Epithelial cell of prostate (primary cell): ENCODE measurements around the gene KRT78.
"Not testable (repeated sequence)": the region's sequence is repeated elsewhere in the genome, so short reads cannot be mapped to it uniquely, and the experiment has no call there.

Experiments
- DNase-seq: peaks from one replicate; pipeline ENCODE4 v3.0.0-alpha.2; 2011; ENCODE audit warnings: low read depth, low spot score
- H3K27ac ChIP-seq: fragments of 450-650 bp; 2 replicates; pipeline ENCODE4 v1.5.1; 2017; ENCODE audit warnings: mild to moderate bottlenecking

The KRT78 gene

GRCh38 chr12:52848661-52849255 lies at the start of gene KRT78:
Gene KRT78, minus strand, starts transcription at chr12:52848994. Its CDS starts 64 bp downstream, at chr12:52848930.
- H3K27ac ChIP-seq = peak within 1 kb of the TSS; percentile 52
- DNase-seq = no peak

- H3K27ac ChIP-seq = no peak overlapping the region
- no peak for DNase-seq
These were observed 47.7 kb upstream of the KRT78 start for GRCh38 chr12:52896190-52897100.

GRCh38 chr12:52895726-52896189 lies 47.0 kb upstream of the KRT78 start:
- no peak overlapping the region for H3K27ac ChIP-seq
- DNase-seq = no peak

GRCh38 chr12:52892974-52893373 lies 44.2 kb upstream of the KRT78 start:
- H3K27ac ChIP-seq = no peak overlapping the region
- no peak for DNase-seq

GRCh38 chr12:52892207-52892852 lies 43.5 kb upstream of the KRT78 start:
- H3K27ac ChIP-seq = no peak overlapping the region
- no peak for DNase-seq

- H3K27ac ChIP-seq = no peak overlapping the region
- no peak for DNase-seq
These were observed 42.2 kb upstream of the KRT78 start for GRCh38 chr12:52891044-52891443.

- H3K27ac ChIP-seq = no peak overlapping the region
- DNase-seq = no peak
These were observed 41.6 kb upstream of the KRT78 start for GRCh38 chr12:52890417-52890816.

- H3K27ac ChIP-seq = no peak overlapping the region
- no peak for DNase-seq
These were observed 35.9 kb upstream of the KRT78 start for GRCh38 chr12:52884526-52885293.

- not testable (repeated sequence) for H3K27ac ChIP-seq, DNase-seq
These were observed 31.7 kb upstream of the KRT78 start for GRCh38 chr12:52880499-52880898.

- no peak for DNase-seq
- peak overlapping the region; percentile 99 for H3K27ac ChIP-seq
These were observed 30.9 kb upstream of the KRT78 start for GRCh38 chr12:52879394-52880351.

GRCh38 chr12:52878507-52879393 lies 30.0 kb upstream of the KRT78 start:
- no peak for DNase-seq
- H3K27ac ChIP-seq = peak overlapping the region; percentile 99

GRCh38 chr12:52877242-52877641 lies 28.4 kb upstream of the KRT78 start:
- peak overlapping the region; percentile 99 for H3K27ac ChIP-seq
- DNase-seq = no peak

GRCh38 chr12:52876372-52876771 lies 27.6 kb upstream of the KRT78 start:
- peak overlapping the region; percentile 99 for H3K27ac ChIP-seq
- peak; percentile 94 for DNase-seq

- DNase-seq = no peak
- H3K27ac ChIP-seq = peak overlapping the region; percentile 99
These were observed 26.0 kb upstream of the KRT78 start for GRCh38 chr12:52874573-52875435.

- H3K27ac ChIP-seq = peak overlapping the region; percentile 99
- DNase-seq = peak; percentile 89
These were observed 25.2 kb upstream of the KRT78 start for GRCh38 chr12:52873832-52874572.

GRCh38 chr12:52873513-52873831 lies 24.7 kb upstream of the KRT78 start:
- peak overlapping the region; percentile 99 for H3K27ac ChIP-seq
- no peak for DNase-seq
